Measurements from ENCODE around the gene IL23A.

The IL23A gene, protein sequence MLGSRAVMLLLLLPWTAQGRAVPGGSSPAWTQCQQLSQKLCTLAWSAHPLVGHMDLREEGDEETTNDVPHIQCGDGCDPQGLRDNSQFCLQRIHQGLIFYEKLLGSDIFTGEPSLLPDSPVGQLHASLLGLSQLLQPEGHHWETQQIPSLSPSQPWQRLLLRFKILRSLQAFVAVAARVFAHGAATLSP

GRCh38 chr12:56338308-56339157, at the start of gene IL23A:
Gene IL23A, plus strand, starts transcription at chr12:56338884. Its CDS starts 161 bp downstream, at chr12:56339045.
- TF ChIP-seq, protein P1, sequence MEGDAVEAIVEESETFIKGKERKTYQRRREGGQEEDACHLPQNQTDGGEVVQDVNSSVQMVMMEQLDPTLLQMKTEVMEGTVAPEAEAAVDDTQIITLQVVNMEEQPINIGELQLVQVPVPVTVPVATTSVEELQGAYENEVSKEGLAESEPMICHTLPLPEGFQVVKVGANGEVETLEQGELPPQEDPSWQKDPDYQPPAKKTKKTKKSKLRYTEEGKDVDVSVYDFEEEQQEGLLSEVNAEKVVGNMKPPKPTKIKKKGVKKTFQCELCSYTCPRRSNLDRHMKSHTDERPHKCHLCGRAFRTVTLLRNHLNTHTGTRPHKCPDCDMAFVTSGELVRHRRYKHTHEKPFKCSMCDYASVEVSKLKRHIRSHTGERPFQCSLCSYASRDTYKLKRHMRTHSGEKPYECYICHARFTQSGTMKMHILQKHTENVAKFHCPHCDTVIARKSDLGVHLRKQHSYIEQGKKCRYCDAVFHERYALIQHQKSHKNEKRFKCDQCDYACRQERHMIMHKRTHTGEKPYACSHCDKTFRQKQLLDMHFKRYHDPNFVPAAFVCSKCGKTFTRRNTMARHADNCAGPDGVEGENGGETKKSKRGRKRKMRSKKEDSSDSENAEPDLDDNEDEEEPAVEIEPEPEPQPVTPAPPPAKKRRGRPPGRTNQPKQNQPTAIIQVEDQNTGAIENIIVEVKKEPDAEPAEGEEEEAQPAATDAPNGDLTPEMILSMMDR (conservative IDR thresholded peaks at IDR 0.05), result no peak
- no peak within 1 kb of the TSS for H3K27ac ChIP-seq

DNA sequence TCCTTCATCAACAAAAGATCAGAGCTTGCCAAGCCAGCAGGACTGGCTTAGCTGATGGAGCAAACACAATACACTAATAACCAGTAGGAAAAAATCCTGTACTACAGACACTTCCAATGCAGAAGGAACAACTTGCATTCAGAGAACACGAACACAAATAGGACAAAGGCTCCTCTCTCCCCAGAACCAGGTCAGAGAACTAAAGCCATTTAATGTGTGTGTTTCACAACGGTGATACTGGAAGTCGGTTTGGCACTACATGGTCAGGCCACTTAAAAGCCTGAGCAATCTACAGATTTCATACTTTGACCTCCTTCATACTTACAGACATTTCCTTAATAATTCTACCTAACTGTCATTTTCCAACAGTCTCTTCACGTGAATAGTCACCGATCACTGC, 44.9 kb upstream of the IL23A start:
- peak overlapping the region; percentile 35; the same call in 1 of the 2 replicates for H3K27ac ChIP-seq
- TF ChIP-seq, protein P1 (conservative IDR thresholded peaks at IDR 0.05), result no peak

GRCh38 chr12:56296295-56296694, 42.4 kb upstream of the IL23A start:
- TF ChIP-seq, protein P1 (conservative IDR thresholded peaks at IDR 0.05), result no peak
- no peak overlapping the region for H3K27ac ChIP-seq

DNA sequence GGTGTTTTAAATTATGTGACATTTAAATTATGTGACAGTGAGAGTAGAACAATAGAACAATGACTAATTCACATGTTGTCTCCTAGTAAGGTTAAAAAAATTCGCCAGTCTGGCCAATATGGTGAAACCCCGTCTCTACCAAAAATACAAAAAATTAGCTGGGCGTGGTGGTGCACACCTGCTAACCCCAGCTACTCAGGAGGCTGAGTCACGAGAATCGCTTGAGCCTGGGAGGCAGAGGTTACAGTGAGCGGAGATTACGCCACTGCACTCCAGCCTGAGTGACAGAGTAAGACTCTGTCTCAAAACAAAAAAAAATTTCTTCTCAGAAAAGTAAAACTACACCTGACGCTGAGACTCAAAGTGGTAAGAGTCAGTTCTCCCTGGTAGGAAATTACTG, 41.3 kb upstream of the IL23A start:
- H3K27ac ChIP-seq, result peak overlapping the region; percentile 97
- TF ChIP-seq, protein P1 (conservative IDR thresholded peaks at IDR 0.05), result no peak

GRCh38 chr12:56298828-56299227, 39.9 kb upstream of the IL23A start:
- H3K27ac ChIP-seq, result peak overlapping the region; percentile 97
- TF ChIP-seq, protein P1 (conservative IDR thresholded peaks at IDR 0.05), result no peak

DNA sequence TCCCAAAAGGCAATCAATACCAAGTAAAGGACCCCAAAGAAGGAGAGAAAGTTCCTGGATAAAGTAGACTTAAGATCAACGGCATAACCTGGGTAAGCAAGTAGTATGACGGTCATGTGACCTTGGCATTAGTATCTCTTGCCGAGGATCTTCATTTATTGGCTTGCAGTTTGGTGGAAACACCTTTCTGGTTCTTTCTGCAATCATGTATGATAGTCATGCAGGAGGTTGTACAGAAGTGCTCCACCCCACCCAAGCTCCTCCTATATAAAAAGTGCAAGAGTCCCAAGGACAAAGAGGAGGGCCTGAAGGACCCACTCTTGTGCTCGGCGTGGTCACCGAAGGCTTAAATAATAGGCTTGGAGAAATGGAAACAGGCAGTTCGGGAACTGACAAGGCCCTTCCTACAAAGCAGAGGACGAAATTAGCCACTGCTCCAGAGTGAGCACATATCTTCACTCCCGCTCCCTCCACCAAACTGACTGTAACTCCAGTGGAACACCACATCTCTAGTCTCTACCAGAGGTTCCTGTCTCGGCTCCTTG, 39.3 kb upstream of the IL23A start:
- TF ChIP-seq, protein P1 (conservative IDR thresholded peaks at IDR 0.05), result no peak
- H3K27ac ChIP-seq, result peak overlapping the region; percentile 97

All from VCaP (cell line).